Stimulated activated naive CD4-positive, alpha-beta T cell (primary cell): ENCODE data around the gene VPS41.

Experiments
- DNase-seq, 6 experiments: peaks; one replicate each; lab custom pipeline; 2025; lab: John Stamatoyannopoulos, UW

The VPS41 gene

DNA sequence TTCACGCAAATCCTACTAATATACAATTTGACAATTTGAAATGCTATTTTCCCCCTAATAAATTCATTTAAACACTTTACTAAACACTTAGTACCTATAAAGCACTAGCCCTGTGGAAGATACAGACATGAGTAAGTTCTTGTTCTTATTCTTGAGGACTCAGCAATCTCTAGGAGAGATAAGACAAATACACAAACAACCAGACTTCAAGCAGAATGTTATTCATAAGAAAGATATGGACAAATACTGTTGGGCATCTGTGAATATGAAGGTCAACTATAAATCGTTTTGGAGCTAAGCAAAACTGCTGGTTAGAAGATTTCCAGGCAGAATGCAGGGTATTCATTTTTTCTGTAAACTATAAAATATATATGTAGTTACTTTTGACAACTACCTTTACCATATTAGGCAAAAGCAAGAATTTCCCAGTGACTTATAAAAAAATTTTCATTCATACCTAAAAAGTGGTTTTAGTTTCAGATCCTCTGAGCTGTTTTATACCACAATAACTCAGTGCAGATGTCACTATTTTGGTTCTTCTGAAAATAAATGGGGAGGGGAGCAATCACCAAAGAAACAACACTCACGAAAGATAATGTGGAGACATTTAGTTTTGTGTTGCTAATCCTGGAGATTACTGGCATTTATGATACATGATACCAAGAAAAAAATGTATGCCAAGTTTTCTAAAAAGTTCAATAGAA, 3.8 kb downstream of the VPS41 start:
- no peak for DNase-seq

DNA sequence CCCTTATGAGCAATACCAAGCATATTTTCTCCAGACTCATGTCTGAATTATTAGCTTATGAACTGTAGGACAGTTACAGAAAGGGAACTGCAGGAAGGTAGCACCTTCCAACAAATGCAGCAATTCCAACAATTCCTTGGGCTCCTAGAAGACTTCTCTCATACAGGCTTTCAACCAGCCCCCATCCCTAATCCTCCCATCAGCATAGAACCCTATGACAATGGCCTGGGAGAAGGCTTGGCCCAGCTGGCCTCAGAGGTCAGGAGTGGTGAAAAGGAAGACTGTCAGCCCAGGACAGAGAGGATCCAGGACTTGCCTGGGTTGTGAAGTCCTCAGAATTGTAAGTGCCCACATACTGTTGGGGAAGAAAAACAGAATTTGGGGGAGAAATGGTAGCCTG, 5.9 kb downstream of the VPS41 start:
- DNase-seq: no peak

GRCh38 chr7:38902449-38902848, 6.5 kb downstream of the VPS41 start:
- DNase-seq: no peak

GRCh38 chr7:38893061-38893460, 15.9 kb downstream of the VPS41 start:
- DNase-seq: no peak

DNA sequence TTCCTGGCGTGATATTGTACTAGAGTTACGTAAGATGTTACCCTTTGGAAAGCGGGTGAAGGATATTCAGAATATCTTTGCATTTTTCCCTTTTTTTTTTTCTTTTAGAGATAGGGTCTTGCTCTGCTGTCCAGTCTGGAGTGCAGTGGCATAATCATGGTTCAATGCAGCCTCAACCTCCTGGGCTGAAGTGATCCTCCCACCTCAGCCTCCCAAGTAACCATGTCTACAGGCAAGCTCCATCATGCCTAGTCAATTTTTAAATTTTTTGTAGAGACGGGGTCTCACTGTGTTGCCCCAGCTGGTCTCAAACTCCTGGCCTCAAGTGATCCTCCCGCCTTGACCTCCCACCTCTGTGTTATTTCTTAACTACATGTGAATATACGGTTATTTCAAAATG, 18.4 kb downstream of the VPS41 start:
- DNase-seq: no peak

- no peak for DNase-seq
These were observed 19.0 kb downstream of the VPS41 start for GRCh38 chr7:38889872-38890432.

DNA sequence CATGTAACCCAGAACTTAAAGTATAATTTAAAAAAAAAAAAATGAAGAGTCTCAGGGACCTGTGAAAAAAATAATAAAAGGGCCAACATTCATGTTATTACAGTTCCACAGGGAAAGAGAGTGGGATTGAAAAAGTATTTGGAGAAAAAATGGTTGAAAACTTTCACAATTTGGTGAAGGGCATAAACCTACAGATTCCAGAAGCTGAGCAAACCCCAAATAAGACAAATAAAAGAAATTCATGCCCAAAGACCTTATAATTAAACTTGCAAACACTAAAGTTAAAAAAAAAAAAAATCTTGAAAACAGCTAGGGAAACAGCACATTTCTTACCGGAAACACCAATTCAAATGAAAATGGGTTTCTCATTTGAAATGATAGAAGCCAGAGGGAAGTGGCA, 19.9 kb downstream of the VPS41 start:
- DNase-seq: no peak

DNA sequence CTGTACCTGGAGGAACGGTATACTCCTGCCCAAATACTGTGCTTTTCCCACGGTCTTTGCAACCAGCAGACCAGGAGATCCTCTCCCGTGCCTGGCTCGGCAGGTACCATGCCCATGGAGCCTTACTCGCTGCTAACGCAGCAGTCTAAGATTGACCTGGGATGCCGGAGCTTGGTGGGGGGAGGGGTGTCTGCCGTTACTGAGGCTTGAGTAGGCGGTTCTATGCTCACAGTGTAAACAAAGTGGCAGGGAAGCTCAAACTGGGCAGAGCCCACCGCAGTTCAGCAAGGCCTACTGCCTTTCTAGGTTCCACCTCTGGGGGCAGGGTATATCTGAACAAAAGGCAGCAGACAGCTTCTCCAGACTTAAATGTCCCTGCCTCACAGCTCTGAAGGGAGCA, 22.7 kb downstream of the VPS41 start:
- DNase-seq: no peak

DNA sequence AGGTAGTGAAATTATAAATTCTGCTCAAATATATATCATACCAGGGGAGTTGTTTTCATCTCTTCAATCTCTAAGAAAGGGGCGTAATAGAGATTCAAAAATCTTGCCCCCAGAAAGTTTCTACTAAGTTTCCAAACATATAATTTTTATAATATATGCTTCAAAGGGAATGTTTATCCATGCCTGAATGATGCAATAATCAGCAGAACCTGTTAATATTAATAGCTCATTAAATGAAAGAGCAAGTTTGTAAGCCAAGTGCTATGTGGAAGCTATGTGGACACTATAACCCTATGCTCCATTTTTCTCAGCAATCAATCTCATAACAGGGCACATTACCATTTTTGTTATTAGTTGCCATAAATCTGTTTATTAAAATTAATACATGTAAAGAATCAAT, 25.3 kb downstream of the VPS41 start:
- no peak for DNase-seq

- no peak for DNase-seq
These were observed 26.9 kb downstream of the VPS41 start for GRCh38 chr7:38881947-38882684.

DNA sequence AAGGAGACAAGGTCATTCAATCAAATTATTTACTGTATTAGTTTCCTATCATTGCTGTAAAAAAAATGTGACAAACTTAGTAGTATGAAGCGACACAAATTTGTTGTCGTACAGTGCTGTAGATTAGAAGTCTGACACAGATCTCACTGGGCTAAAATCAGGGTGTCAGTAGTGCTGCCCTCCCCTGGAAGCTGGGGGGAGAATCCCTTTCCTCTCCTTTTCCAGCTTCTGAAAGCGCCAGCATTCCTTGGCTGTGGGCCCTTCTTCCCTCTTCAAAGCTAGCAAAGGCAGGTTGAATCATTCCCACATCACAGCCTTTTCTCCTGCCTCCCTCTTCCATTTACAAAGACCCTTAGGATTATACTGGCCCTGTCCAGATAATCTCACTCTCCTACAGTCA, 28.0 kb downstream of the VPS41 start:
- DNase-seq: no peak

DNA sequence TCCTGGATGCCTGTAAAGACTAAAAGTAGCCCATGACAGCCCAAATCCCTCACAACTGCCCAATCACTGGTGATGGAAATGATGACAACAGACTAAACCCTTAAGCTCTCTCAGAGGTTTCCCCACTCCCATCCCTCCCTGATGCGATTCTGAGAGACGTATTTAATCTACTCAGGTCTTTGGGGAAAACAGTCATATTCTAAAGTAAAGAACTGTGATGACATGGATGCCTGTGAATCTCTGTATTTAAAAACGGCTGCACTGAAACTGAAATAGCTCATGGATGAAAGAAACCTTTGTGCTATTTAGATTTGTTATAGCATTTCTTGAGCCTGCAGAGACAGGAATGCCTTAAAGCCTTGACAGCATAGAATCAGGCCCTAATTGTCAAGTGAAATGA, 28.5 kb downstream of the VPS41 start:
- DNase-seq: no peak

DNA sequence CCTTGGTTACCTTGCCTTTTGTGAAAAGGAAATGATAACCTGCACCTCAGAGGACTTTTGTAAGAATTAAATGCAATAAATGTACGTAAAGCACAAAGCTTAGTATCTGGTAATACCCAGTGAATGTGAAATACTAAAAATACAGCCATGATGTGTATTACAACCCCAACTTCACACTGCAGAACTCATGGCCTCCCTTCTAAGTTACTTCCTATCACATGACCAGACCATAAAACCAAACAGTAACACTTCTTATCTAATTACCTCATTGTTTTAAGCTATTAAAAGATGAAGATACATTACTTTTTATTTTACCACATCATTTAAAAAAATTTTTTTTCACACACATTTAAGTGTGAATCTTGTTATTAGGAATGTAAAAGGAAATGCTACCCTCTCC, 29.0 kb downstream of the VPS41 start:
- no peak for DNase-seq

DNA sequence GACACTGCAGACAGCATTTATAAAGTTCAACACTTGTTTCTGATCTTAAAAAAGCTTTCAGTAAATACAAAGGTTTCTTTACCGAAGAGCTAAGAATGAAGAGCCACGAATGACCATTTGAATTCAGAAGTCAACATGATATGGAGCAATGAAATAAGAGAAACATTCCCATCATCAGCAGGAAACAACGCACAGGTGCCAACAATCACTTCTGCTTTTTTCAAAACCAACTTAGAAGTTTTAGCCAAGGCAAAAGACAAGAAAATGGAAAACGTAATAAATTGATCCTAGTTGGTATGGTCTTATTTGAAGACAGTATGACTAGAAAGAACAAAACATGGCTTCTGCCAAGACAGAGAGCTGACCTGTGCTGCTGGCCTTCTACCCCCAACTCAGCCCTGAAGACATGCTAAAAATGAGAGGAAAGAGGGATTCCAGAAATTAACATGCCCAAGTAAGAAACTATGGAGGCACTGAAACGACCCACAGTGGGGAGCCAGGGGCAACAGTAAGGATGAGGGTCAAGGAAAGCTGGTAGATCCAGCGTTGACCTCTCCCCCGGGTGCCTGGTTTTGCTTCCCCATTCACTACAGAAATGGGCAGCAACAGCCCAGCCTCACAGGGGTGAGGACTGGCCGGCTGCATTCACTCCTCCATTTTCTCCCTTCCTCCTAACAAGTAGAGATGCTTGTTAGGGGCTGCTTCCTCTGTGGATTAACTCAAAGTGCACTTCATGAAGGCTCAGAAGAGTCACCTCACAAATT, 30.1 kb downstream of the VPS41 start:
- DNase-seq: no peak

DNA sequence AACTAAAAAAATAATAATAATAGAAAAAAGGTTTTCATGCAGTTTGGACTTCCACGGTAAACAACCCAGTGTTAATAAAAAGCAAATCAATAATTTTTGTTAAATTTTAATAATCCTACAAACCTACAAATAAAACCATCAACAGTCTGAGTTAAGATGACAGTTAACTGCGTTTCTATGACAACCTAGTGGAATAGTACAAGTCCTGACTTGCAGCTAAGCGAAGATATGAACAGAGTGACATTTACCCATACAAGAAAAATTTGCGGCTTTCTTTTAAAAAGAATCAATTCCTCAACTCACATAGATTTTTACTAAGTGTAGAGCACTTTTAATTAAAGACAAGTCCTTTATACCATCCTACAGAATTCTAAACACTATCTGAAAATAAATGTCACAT, 35.6 kb downstream of the VPS41 start:
- no peak for DNase-seq

DNA sequence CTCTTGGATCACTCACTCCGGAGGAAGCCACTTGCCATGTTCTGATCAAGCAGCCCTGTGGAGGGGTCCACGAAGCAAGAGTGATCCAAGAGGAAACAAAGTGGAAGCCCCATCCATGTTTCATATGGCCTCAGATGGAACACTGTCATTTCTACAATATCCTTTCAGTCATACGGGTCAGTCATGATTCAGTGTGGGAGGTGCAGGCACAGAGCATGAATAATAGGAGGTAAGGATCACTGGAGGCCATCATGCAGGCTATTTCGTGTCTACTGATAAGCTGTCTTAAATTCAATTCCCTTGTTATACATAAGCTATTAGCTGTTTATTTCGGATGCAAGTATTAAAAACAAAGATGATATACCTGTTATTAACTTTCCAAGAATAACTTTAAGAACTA, 36.8 kb downstream of the VPS41 start:
- no peak for DNase-seq

DNA sequence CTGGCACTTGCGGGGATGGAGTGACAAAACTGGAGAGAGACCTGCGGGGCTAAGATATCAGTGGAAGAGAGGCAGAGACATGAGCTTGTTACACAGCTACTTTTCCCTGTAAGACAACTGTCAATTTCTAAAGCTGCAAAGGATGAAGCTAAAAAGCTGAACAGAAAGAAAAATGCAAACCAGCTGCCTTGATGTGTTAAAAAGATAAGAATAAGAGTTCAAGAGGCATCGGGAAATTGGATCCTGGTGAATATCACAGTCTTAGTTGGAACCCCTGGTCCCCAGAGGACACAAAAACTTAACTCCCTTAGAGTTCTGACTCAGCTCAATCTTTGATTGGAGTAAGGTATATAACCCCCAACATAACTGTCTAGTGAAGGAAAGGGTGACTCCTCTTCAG, 38.8 kb downstream of the VPS41 start:
- no peak for DNase-seq

DNA sequence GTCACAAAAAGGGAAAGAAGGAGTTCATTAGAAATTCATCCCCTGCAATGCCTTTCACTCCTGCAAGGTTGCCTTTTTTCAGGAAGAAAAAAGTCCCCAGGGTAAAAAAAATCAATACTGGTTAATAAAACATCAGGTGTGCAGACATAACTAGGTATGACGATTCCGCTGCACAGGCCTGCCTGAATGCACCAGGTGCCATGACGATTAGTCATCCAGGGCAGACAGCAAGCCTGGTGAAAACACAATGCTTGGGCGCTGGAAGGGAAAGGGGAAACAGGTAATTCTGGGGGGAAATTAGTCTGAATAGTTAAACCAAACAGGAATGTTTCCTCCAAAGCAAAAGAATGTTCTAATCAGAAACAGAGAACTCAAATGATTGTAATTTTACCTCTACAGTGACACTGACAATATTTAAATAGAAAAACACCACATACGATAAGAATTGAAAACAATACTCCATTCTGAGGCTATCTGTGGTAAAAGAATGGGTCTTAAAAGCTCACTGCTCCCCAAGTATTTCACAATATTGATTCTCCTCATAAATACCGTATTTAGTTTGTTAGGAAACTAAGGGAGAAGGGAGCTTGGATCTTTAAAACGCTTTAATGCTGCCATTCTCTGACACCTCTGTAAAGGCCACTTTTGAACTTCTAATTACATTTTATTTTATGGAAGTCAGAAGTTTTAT, 45.2 kb downstream of the VPS41 start:
- no peak for DNase-seq

DNA sequence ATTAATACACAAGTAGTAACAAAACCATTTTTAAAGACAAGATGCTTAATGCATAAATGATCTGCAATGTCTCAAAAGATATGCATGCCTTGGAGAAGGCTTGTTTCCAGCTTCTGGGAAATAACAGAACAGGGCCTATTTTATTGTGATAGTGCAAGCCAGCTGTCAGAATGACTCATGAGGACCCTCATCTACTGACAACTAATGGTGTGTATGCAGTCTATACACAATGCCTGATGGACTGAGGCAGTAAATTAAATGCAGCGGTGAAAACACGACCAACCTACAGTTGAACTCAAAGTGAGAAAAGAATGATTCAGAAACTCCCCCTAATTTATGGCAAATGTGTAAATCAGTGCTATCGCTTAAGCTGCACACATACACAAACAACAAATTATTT, 46.3 kb downstream of the VPS41 start:
- no peak for DNase-seq

DNA sequence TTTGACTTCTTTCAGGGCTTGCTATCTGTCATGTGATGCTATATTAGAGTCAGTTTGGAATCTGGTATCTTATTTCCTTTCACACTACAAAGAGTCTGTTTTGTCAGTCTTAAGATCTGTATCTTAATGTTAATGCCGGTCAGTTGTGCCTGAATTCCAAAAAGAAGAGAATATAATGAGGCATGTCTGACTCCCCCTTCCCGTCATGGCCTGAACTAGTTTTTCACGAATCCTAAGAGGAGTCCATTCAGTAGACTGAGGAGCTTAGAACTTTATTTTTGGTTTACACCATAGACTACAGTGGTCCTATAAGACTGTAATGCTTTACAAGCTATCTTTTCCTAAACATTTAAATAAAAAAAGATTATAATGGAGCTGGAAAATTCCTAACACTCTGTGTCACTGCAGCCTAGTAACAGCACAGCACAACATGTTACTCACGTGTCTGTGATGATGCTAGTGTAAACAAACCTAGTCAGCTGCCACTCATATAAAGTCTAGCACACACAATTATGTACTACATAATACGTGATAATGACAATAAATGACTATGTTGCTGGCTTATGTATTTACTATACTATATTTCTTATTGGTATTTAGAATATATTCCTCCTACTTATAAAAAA, 50.6 kb downstream of the VPS41 start:
- DNase-seq: no peak

DNA sequence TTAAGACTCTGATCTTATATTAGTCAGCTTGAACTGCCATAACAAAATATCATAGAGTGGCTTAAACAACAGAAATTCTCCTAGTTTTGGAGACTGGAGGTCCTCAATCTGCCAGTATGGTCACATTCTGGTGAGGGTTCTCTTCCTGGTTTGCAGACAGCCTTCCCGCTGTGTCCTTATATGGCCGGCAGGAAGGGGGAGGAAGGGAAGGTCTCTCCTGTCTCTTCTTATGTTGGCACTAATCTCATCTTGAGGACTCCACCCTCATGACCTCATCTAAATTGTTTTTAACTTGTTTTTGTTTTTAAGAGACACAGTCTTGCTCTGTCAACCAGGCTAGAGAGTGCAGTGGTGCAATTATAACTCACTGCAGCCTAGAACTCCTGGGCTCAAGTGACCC, 53.1 kb downstream of the VPS41 start:
- no peak for DNase-seq

DNA sequence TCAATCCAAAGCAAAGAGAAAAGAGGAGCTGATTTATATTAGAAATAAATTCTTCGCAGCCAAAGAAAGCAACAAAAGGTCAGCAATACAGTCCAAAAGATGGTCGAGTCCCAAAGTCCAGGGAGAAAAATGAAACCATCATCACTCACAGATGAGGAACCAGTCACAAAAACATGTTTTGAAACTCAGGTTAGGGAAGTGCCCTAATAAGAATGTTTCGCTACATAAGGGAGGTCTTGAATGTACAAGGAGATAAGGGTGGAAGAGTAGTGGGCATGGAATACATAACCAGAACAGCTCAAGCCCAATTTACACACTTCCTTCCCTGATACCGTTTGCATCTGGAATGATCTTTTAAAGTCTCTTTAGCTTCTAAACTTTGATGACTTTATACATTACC, 53.6 kb downstream of the VPS41 start:
- no peak for DNase-seq
